Heart right ventricle (tissue), 16 donors: ENCODE results near the gene ACTR1B. TPM values are rescaled to one million over a fixed set of nuclear protein-coding genes. Genes with fewer than 3 reads are reported as not detected.

Experiments used
- ATAC-seq, 8 donors: fragments of 200-7000 bp; cut with Tn5 transposase; one replicate each; pipeline ENCODE4 v1.9.1; 2020; ENCODE audit warnings: mild to moderate bottlenecking in 8 of 8, moderate library complexity in 8 of 8, moderate number of reproducible peaks in 1 of 8
- DNase-seq, 2 donors: peaks; one replicate each; pipeline ENCODE4 v3.0.0-alpha.2; 2020
- H3K27ac ChIP-seq, 10 donors: fragments of 200-600 bp; sonication (generic) in 2 of 10; one replicate each; pipeline versions ENCODE4 v1.5.0 to v1.8.0; 2020 to 2022; ENCODE audit warnings: mild to moderate bottlenecking in 3 of 10
- H3K27me3 ChIP-seq, 7 donors: fragments of 200-600 bp; one replicate each; pipeline ENCODE4 v1.8.0; 2021 to 2022; ENCODE audit warnings: mild to moderate bottlenecking in 2 of 7
- H3K36me3 ChIP-seq, 9 donors: fragments of 200-600 bp; sonication (generic) in 1 of 9; one replicate each; pipeline versions ENCODE4 v1.5.0 to v1.8.0; 2020 to 2022; ENCODE audit warnings: mild to moderate bottlenecking in 2 of 9
- H3K4me1 ChIP-seq, 9 donors: fragments of 200-600 bp; sonication (generic) in 1 of 9; one replicate each; pipeline versions ENCODE4 v1.5.0 to v1.8.0; 2020 to 2022; ENCODE audit warnings: mild to moderate bottlenecking in 4 of 9
- H3K4me3 ChIP-seq, 10 donors: fragments of 200-600 bp; sonication (generic) in 2 of 10; one replicate each; pipeline versions ENCODE4 v1.5.0 to v1.8.0; 2020 to 2022; ENCODE audit warnings: mild to moderate bottlenecking in 7 of 10, moderate library complexity in 2 of 10
- H3K9me3 ChIP-seq, 11 donors: fragments of 200-600 bp in 10 of 11; sonication (generic) in 2 of 11; one replicate each; pipeline versions ENCODE4 v1.5.0 to v1.8.0; 2013 to 2022; ENCODE audit warnings: mild to moderate bottlenecking in 2 of 11, control low read depth in 1 of 11, moderate library complexity in 1 of 11
- WGBS, 2 donors: extraction: QIAGEN DNeasy Blood & Tissue Kit; methylation state at CpG; one replicate each; pipeline ENCODE4 v1.1.7; 2013; ENCODE audit warnings: inconsistent platforms in 1 of 2; 5-methylcytosine and 5-hydroxymethylcytosine counted together
- intact Hi-C, 10 donors: fragments of 100-400 bp; cut with DNase I; formaldehyde crosslinking; loops; one replicate each; pipeline versions ENCODE4 v1.11.1 to v1.14.2; 2022
- polyA plus RNA-seq, 2 donors: library from polyadenylated mRNA; stranded (reverse); fragments of 200-250 nt; gene quantifications; one replicate each; pipeline ENCODE4 v1.2.3, GENCODE V29; 2013
- total RNA-seq, 10 donors: library from RNA; stranded (reverse); fragmentation: NEBNext Ultra II Directional in 3 of 10; extraction: Animal tissue kit (Norgen Biotek cat#: 25700) in 3 of 10; gene quantifications; one replicate each; pipeline versions ENCODE4 v1.2.1 to v1.2.4, GENCODE V29; 2021 to 2023
- TF ChIP-seq, protein P1 (sequence below), 9 donors: fragments of 200-600 bp; sonication (generic) in 2 of 9; IDR thresholded peaks; one replicate each; pipeline versions ENCODE4 v1.5.0 to v1.8.0; 2021 to 2022; ENCODE audit warnings: antibody characterized with exemption in 9 of 9, mild to moderate bottlenecking in 5 of 9, moderate library complexity in 1 of 9
- donor health status: Arrhythmogenic right ventricular cardiomyopathy.
- donor health status: ischemic (EF 13 %, LVEDD 7.1; RV severe dilation, severe dysfunction).
- donor health status: healthy with polysubstance abuse.
- donor health status: DM: no; HTN: yes; CAD: no.
- donor health status: DM: no; HTN: no; CAD: no.
- donor health status: ischemic (EF 25% LVEDD 6.9; RV normal size, moderate dysfunction).
- donor health status: ischemic (EF 25% LVEDD 5.7; RV mildly dilated, moderate dysfunction).
- donor health status: healthy.
- donor health status: DM: yes; HTN: yes; CAD: no.
- donor health status: Ischemic cardiomyopathy.
- donor health status: ischemic (EF 35%, LVEDD 5.7; RV mildly dilated, moderate dysfunction).
- donor health status: nonischemic (EF 11% LVEDD 7.7; RV severe dilation, severe dysfunction).
- donor health status: DM: yes; HTN: yes; CAD: no.
- donor health status: PGD.
- donor health status: ischemic (EF 29% LVEDD 5.4; RV normal size, mild dysfunction).
- donor health status: nonischemic (EF 23%, LVEDD 6.1; RV moderate dilation, normal function).

ACTR1B gene
- total and polyA plus RNA-seq, 12 donors, result 43.4 to 87.5 (median 71.4) TPM

DNA sequence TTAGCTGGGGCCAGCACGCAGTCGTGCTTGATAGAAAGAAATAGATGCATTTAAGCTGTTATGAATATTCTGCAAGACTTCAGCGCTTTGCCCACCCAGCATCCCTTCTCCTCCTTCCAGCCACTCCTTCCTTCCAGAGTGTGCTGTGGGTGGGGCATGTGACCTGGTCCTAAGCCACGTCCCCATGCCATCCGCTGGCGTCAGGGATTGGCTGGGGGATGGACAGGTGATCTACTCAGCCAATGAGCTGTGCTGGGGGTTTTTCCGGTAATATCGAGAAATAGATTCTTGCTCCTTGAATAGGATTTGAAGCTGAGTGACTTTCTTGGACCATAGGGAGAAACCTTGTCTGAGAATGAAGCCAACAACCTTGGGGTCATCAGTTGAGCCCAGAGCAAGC, 44.8 kb upstream of the ACTR1B start:
- no peaks in the 10 kb centered on the region for H3K27me3 ChIP-seq
- intact Hi-C loops, result loop anchor here in 8 of 10 donors (5.0 to 10.0 kb wide), 3 partner anchors 34 to 676 kb away; no protein-coding TSS in a partner anchor
- TF ChIP-seq, protein P1, sequence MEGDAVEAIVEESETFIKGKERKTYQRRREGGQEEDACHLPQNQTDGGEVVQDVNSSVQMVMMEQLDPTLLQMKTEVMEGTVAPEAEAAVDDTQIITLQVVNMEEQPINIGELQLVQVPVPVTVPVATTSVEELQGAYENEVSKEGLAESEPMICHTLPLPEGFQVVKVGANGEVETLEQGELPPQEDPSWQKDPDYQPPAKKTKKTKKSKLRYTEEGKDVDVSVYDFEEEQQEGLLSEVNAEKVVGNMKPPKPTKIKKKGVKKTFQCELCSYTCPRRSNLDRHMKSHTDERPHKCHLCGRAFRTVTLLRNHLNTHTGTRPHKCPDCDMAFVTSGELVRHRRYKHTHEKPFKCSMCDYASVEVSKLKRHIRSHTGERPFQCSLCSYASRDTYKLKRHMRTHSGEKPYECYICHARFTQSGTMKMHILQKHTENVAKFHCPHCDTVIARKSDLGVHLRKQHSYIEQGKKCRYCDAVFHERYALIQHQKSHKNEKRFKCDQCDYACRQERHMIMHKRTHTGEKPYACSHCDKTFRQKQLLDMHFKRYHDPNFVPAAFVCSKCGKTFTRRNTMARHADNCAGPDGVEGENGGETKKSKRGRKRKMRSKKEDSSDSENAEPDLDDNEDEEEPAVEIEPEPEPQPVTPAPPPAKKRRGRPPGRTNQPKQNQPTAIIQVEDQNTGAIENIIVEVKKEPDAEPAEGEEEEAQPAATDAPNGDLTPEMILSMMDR (IDR thresholded peaks at IDR 0.05), result no peak
- H3K4me3 ChIP-seq, result no peak overlapping the region
- DNase-seq, result no peak
- H3K27ac ChIP-seq, result no peak overlapping the region
- no peak for ATAC-seq
- H3K9me3 ChIP-seq, result no peaks in the 10 kb centered on the region
- 90 to 92% methylated on average over 8 of the region's 8 CpGs for WGBS, 2 donors
- H3K36me3 ChIP-seq, result no peaks in the 10 kb centered on the region
- H3K4me1 ChIP-seq, result peaks cover 0 to 18% (median 6%) of the 10 kb centered on the region in 9 donors

DNA sequence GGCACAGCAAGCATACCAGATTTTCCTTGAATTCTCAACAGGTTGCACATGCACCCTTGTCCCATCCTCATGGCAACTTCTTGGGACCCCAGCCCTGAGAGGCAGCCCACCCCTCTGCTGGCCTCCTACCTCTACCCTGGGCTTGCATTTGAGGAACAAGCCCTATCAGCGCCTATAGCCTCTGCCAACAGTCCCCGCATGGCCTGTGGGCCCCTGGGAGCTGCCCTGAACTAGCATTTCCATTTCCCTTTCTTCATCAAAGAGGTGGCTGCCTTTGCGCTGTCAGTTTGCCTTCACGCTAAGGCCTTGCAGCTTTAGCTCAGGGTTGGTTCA, 44.2 kb upstream of the ACTR1B start:
- H3K27ac ChIP-seq, result no peak overlapping the region
- TF ChIP-seq, protein P1 (IDR thresholded peaks at IDR 0.05), result no peak
- H3K9me3 ChIP-seq, result no peaks in the 10 kb centered on the region
- no peak for DNase-seq
- 71 to 76% methylated on average over 4 of the region's 4 CpGs for WGBS, 2 donors
- H3K4me3 ChIP-seq, result no peak overlapping the region
- intact Hi-C loops, result loop anchor here in 8 of 10 donors (5.0 to 10.0 kb wide), 3 partner anchors 34 to 677 kb away; no protein-coding TSS in a partner anchor
- ATAC-seq, result no peak
- H3K36me3 ChIP-seq, result no peaks in the 10 kb centered on the region
- H3K27me3 ChIP-seq, result no peaks in the 10 kb centered on the region
- H3K4me1 ChIP-seq, result peaks cover 0 to 13% (median 4%) of the 10 kb centered on the region in 9 donors

DNA sequence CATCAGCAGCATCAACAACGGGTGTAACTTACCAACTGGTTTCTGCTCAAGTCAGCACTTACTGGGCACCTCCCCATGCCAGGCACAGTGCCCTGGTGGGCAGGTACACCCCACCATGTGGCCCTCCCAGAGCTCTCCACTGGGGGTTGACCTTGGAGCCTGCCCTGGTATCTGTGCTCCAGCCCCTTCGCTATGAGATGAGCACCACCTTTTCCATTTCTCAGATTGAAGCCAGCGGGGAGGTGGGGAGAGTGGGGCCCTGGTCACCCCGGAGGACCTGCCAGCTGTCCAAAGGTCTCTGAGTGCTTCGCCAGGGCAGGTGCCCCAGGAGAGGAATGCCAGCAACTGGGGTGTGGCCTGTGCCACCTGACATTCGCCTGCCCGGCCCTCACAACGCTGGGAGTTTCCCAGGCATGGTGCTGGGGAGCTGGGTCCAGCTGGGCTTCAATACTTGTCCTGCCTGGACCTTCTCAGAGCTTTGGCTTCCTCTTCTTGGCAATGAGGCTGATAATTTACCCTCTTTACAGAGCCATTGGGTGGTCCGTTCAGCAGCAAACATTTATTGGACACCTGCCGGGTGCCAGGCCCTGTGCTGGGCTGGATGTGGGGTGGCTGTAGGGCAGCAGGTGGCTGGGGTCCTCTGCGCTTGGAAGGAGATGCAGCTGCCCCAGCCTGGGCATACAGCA, 43.7 kb upstream of the ACTR1B start:
- intact Hi-C loops, result loop anchor here in 8 of 10 donors (5.0 to 10.0 kb wide), 3 partner anchors 35 to 677 kb away; no protein-coding TSS in a partner anchor
- Histone ChIP-seq H3K9me3 (no peaks in the 10 kb centered on the region), H3K36me3 (no peaks in the 10 kb centered on the region), H3K27me3 (no peaks in the 10 kb centered on the region), H3K4me3 (no peak overlapping the region), H3K27ac (no peak overlapping the region), H3K4me1 (peaks cover 0 to 8% (median 3%) of the 10 kb centered on the region in 9 donors)
- DNase-seq, result no peak
- ATAC-seq, result no peak
- TF ChIP-seq, protein P1 (IDR thresholded peaks at IDR 0.05), result no peak
- WGBS, 2 donors, result 90 to 93% methylated on average over 11 of the region's 11 CpGs

DNA sequence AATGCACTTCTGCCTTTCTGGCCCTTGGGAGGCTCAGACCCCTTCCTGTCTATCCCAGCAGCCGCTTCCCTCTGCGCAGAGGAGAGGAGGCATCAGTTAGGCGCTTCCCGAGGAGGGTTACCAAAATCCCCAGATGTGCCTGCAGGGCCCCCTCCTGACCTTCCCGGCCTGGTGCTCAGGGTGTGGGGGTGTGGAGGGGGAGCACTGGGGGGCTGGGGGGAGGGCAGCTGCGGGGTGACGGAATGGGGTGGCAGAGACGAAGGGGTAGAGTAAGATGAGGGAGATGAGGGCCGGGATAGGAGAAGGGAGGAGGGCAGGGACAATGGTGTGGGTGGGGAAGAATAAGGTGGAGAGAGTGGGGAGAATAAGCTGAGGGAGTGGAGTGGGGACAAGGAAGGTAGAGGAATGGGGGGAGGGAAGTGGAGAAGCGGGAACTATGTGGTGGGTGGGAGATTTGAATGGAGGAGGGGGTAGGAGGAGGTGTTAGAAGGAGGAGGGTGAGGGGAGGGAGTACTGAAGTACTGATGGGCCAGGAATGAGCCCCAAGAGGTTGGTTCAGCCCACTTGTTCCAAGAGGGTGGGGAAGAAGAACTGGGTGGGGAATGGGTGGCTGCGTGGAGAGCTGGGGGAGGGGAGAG, 43.0 kb upstream of the ACTR1B start:
- H3K4me3 ChIP-seq, result no peak overlapping the region
- ATAC-seq (no peak), DNase-seq (no peak)
- H3K27me3 ChIP-seq, result no peaks in the 10 kb centered on the region
- 79 to 84% methylated on average over 10 to 11 of the region's 11 CpGs for WGBS, 2 donors
- H3K27ac ChIP-seq, result no peak overlapping the region
- H3K4me1 ChIP-seq, result peaks cover 0 to 7% (median 3%) of the 10 kb centered on the region in 9 donors
- TF ChIP-seq, protein P1 (IDR thresholded peaks at IDR 0.05), result no peak
- H3K9me3 ChIP-seq, result no peaks in the 10 kb centered on the region
- H3K36me3 ChIP-seq, result no peaks in the 10 kb centered on the region
- intact Hi-C loops, result loop anchor here in 8 of 10 donors (5.0 to 10.0 kb wide), 3 partner anchors 35 to 678 kb away; no protein-coding TSS in a partner anchor
